ENCODE measurements around the gene SIVA1. TPM values are rescaled to one million over a fixed set of nuclear protein-coding genes. Genes with fewer than 3 reads are reported as not detected.

The SIVA1 gene
- total and polyA plus RNA-seq, 9 of the 15 experiments (the other 6 are each of a cell fraction or from before 2014, with no cell fraction given), result 4.2 to 186 (median 54.2) TPM

DNA sequence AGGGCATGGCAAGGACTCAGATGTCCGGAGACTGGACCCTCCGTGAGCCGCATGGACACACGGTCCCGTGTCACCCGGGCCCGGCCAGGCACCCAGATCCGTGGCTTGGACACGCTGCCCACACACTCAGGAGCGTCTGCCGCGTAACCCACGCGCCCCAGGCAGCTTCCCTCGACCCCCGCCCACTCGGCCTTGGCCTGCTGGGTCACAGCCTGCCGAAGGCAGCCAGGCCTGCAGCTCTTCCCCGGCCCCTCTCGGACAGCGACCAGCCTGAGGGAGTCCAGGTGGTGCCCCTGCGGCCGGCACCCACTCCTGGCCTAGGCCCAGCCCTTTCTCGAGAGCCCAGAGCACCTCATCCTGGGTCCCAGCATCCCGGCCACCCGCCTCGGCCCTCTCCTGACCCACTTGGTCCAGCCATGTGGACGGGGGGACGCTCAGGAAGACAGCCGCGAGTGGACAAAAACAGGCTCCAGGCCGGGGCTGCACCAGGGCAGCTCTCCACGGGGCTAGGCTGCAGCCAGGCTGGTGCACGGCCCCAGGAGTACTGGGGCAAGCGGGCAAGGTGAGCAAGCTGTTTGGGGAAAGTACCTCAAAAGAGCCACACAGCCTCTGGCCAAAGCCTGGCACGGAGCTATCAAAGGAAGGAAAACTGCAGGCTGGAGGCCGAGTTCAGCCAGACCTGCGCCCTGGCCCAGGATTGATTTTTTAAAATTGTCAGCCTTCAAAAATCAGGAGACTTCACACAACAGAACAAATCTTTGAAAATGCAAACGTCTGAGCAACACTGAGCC is 36.1 kb downstream of the SIVA1 start (continued):
- TF ChIP-seq HNRNPUL1 (IDR thresholded peaks at IDR 0.05; ENCODE audit: low read length) (no peak), RBFOX2 (IDR thresholded peaks at IDR 0.05; ENCODE audit: low read depth, low read length) (peak; percentile 46), ZNF695 (CRISPR knock-in tag; IDR thresholded peaks at IDR 0.05) (no peak), CBX1 (IDR thresholded peaks at IDR 0.05; ENCODE audit: low read depth) (no peak), POLR2H (tag; IDR thresholded peaks at IDR 0.05; ENCODE audit: low read depth) (no peak), SIRT6 (IDR thresholded peaks at IDR 0.05; ENCODE audit: low read depth, low read length) (no peak), ESRRA (IDR thresholded peaks at IDR 0.05; ENCODE audit: borderline replicate concordance, low read depth) (no peak)
- TF ChIP-seq, protein P1, sequence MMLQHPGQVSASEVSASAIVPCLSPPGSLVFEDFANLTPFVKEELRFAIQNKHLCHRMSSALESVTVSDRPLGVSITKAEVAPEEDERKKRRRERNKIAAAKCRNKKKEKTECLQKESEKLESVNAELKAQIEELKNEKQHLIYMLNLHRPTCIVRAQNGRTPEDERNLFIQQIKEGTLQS (IDR thresholded peaks at IDR 0.05), result no peak
- TF ChIP-seq, protein P1 (CRISPR knock-in tag; conservative IDR thresholded peaks at IDR 0.05), result no peak

Data from K562 (cell line).